ENCODE data around the gene DAB1.
"Not testable (repeated sequence)": the region's sequence is repeated elsewhere in the genome, so short reads cannot be mapped to it uniquely, and the experiment has no call there.

The DAB1 gene

DNA sequence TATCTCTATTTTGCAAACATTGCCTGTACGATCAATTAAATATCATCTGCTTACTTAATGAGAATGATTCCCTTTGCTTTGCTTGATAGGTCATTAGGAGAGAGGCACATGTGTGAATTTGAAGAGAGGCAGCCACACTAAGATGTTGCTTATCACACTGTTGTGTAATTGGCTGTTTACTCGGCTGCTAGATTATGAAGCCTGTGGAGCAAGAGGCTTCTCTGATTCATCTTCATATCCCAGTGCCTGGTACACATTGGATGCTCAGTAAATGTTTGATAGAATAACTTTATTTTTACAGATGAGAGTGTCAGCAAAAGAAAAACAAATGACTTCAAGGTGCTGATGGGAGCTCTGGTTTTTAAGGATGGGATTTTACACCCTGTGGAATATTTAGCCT, 301.8 kb downstream of the DAB1 start:
- no peak for DNase-seq (ENCODE audit: low read depth in 3 of 3)

GRCh38 chr1:57118948-57119603, 304.8 kb downstream of the DAB1 start:
- DNase-seq (ENCODE audit: low read depth in 3 of 3), result no peak

DNA sequence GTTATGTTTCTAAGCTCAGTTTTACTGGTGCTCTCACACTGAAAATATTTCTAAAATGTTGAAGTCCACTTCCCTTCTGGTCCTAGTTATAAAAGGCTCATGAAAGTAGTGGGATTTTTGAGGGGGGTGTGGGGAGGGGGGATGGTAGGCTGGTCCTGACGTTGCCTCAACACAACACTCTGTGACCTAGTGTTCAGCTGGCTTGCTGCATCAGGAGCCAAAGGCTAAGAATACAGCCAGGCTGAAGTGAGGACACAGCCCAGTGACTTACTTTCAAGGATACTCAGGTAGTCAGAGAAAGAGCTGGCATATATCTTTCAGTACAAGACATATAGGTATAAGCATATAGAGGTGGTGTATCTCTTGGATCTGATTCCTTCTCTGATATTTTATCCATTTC, 306.1 kb downstream of the DAB1 start:
- DNase-seq (ENCODE audit: low read depth in 3 of 3), result no peak

GRCh38 chr1:57116871-57117270, 307.0 kb downstream of the DAB1 start:
- no peak for DNase-seq (ENCODE audit: low read depth in 3 of 3)

DNA sequence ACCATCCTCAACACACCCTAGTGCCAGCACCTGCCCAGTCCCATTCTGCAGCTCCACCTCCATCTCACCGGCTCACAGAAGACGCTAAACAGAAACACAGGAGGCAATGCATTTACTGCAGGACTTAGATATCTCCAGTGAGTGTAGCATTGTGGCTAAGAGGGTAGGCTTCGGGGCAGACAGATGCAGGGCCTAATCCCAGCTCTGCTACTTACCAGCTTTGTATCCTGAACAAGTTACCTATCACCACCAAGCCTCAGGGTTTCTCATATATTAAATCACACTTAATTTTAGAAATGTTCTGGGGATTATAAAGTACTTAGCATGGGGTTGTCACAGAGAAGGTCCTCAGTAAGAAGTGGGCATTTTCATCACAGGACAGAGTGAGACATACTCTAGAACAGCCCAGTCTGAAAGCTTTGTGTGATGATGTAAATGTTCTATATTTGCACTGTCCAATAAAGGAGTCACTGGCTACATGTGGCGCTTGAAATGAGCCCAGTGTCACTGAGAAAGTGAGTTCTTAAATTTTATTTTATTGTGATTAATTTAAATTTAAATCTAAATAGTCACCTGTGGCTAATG, 308.7 kb downstream of the DAB1 start:
- DNase-seq (ENCODE audit: low read depth in 3 of 3), result no peak

GRCh38 chr1:57112148-57112547, 311.7 kb downstream of the DAB1 start:
- DNase-seq (ENCODE audit: low read depth in 3 of 3), result no peak

DNA sequence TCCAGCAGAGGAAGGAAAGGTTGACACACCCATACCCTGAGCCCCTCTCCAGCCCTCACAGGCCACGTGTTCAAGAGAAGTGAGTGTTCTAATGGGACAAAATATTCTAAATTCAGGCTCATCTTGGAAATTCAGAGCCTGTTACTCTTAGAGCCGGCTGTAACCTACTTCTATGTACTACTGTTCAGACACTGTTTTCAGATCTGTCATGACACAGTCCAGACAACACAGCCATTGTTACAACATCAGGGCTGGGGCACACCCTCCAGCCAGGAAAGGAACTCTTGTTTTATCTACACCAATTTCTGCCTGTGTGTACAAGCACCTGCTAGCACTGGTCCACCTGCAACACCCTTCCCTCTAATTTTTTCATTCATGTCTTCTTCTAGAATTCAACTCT, 312.7 kb downstream of the DAB1 start:
- DNase-seq (ENCODE audit: low read depth in 3 of 3), result no peak

DNA sequence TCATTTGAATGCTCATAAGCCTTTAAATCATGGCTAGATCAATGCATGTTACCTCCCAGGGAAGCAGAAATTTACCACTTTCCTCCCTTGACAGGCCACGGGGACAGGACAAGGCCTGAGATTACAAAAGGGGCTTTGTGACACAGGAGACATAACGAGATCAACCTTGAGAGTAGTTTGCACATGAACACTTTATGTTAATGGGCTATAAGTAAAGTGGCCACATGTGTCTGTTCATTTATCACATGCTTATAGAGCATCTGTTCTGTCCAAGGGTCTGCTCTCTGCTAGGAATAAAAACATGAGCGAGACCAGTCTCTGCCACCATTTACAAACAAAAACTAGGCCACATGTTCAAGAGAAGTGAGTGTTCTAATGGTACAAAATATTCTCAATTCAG, 314.0 kb downstream of the DAB1 start:
- DNase-seq (ENCODE audit: low read depth in 3 of 3), result no peak

DNA sequence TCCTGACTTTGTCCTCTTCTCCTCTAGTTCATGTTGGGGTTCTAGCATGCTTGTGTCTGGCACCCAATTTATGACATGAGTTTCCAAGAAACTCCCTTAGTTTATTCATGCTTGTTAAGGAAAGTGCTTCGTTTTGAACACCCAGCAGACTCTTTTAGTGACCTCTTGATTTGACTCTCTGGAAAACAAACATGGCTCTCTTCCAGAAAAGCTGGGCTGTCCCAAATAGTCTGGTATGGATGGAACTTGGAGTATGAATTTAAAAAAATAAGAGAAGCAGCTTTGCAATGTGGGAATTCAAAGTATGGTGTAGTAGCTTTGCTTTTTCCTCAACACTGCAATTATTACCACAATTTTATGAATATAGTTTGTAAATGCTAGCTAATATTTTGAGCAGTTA, 314.6 kb downstream of the DAB1 start:
- DNase-seq (ENCODE audit: low read depth in 3 of 3), result no peak

DNA sequence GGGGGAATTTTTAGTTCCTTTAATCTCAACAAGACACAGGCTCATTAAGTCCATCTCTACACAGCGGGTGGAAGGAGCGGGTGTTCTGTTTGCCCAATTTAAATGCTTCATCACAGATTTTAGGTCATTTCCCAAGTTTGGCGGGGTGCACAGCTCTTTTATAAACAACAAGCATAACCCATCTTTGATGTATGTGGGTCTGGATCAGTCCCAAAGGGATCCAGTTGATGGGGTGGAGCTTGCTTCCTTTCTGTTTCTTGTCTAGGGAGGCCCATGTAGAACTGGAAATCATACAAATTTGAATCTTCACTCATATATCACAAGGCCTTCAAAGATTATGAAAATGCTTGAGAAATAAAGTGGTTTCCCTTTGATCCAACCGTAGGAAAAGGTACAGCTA, 317.6 kb downstream of the DAB1 start:
- no peak for DNase-seq (ENCODE audit: low read depth in 3 of 3)

DNA sequence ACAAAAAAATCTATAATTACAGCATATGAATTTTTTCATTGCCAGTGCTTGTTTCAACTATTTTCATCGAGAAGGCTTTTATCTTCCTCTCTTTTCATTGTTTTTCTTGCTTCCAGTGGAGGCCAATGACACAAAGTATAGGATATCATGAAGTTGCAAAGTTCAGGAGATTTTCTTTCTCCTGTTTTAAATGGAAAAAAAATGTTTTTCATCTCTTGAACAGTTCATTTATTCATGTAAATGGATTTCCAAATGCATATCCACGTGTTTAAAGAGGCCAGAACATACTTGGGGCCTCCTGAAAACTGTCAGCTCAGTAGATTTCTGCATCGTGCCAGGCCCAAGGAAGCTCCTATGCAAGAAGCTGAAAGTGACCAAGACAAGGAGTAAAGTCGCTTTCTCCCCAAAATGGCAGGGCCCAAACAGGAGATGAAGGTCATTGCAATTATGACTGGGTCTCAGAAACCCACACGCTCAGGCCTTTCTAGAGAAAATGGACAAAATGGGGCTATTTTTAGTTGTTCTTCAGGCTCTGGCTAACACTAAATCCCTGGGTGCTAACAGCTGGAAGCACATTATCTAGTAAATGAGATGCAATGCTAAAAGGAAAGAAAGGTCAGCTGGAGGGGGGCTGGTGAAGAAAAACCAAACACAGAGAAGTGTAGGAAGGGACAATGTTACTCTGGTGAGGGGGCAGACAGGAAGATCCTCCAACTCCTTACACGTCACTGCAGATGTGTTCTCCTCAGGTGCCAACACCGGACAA, 321.1 kb downstream of the DAB1 start:
- no peak for DNase-seq (ENCODE audit: low read depth in 3 of 3)

DNA sequence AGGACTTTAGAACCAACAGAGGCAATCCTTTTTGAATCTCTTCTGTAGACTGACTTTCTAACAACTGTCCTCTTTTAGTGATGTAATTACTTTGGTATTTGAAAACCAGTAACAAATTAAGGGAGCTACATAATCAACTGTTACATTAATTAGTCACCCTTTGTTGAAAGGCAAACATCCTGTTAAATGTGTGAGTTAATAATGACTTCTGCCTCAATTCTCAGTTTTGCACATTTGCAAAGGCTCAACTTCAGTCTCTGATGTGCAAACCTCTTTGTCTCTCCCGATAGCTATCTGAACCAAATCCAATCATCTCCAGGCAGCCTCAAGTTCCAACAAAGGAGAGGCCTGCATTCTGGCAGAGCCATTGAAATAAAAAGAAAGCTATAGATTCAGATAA, 322.7 kb downstream of the DAB1 start:
- no peak for DNase-seq (ENCODE audit: low read depth in 3 of 3)

DNA sequence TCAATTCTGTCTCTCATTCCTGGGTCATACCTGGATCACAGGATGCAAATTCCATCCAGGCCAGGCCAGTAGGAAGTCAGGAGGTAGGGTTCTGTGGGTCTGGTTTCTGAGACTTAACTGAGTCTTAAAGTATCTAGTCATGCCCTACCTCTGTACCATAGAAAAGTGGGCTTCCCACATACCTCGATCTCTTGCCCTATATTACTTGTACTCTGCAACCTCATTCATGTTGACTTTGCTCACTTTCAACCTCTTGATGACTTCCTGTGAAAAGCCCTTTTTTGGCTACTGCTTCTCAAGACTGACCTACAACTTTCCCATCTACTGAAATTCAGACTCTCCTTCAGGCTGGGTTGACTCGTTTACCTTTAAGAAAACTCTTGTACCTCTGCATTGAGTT, 329.1 kb downstream of the DAB1 start:
- no peak for DNase-seq (ENCODE audit: low read depth in 3 of 3)

GRCh38 chr1:57093122-57093521, 330.7 kb downstream of the DAB1 start:
- no peak for DNase-seq (ENCODE audit: low read depth in 3 of 3)

DNA sequence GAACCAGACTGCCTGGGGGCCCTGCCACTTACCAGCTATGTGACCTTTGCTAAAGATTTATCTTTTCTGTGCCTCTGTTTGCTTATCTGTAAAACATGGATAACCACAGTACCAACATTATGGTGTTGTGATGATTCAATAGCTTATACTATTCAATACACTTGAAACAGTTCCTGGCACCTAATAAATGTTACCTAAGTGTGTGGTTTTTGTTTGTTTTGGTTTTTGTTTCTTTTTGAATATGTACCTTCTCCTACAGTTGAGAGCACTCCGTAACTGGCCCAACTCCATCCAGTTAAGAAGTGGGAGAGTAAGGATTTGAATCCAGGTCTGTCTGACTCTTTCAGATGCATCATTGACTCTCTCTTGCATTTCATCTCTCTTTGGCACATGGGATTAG, 332.2 kb downstream of the DAB1 start:
- no peak for DNase-seq (ENCODE audit: low read depth in 3 of 3)

DNA sequence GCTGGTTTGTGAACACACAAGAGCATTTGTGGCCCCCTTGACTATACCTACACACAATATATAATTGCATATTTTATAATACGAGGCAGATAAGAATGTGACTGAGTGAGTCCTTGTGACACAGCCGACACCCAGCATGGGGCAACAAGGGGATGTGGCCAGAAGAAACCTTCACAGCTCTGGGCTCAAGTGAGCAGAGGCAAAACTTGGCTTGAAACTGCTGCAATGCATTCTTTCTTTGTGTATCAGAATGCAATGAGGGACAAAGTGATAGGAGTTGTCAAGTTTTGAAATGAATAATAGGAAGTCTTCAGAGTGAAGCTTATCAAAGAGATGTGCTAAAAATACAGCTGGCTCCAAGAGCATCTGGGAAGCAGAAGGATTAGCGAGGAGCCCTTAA, 334.0 kb downstream of the DAB1 start:
- DNase-seq (ENCODE audit: low read depth in 3 of 3), result no peak

DNA sequence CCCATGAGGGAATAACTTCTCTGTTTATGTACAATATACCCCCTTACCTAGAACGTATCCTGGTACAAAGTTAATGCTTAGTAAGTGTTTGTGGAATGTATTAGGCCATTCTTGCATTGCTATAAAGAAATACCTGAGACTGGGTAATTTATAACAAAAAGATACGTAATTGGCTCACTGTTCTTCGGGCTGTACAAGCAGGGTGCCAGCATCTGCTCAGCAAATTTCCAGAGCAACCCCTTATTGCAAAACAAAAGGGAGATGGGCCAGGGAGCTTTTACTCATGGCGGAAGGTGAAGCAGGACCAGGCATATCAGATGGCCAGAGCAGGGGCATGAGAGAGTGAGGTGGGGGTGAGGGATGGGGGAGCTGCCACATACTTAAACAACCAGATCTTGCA, 334.6 kb downstream of the DAB1 start:
- no peak for DNase-seq (ENCODE audit: low read depth in 3 of 3)

DNA sequence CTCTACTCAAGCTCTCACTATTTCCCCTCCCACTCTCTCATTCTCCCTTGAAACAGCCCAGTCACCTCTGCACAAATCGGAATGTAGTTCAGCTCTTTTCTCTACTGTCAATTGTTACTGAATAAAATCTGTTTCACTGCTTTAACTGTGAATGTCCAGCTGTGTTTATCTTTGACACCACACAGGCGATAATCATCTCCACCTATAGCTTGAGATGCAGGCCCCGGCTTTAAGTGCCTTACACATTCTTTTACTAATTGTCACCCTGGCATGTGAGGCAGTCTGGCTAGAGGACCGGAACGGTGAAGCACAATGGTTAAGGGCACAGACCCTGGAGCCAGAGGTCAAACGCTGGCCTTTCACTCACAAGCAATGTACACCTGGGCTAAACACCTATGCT, 335.2 kb downstream of the DAB1 start:
- no peak for DNase-seq (ENCODE audit: low read depth in 3 of 3)

- not testable (repeated sequence) for DNase-seq (ENCODE audit: low read depth in 3 of 3)
These were observed 336.2 kb downstream of the DAB1 start for GRCh38 chr1:57087660-57088059.

- DNase-seq (ENCODE audit: low read depth in 3 of 3), result no peak
These were observed 337.7 kb downstream of the DAB1 start for GRCh38 chr1:57086154-57086553.

GRCh38 chr1:57084701-57085100, 339.2 kb downstream of the DAB1 start:
- DNase-seq (ENCODE audit: low read depth in 3 of 3), result no peak

DNA sequence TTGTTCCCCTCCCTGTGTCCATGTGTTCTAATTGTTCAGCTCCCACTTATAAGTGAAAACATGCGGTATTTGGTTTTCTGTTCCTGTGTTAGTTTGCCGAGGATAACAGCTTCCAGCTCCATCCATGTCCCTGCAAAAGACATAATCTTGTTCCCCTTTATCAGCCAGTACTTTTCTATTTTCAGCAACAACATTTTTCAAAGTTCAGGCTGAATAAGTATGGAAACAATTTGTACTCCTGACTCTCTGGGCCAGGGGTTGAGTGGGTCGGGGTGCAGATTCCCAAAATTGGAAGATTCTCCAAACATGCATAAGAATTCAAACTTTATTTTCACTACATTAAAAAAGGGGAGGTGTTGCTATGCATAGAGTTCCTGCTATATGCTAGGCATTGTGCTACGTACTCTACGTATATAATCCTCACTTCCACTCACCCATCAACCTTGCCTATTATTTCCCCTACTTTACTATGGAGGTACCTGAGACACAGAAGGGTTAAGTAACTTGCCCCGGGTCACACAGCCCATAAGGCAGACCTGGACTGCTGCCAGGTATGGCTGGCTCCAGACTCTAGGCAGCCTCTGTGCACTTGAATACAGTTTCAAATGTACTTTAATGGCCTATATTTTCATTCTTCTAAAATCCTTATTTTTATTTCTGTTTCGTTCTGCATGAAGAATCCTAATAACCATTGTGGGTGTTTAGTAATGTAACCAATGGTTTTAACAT, 341.0 kb downstream of the DAB1 start:
- no peak for DNase-seq (ENCODE audit: low read depth in 3 of 3)

All from stimulated activated CD4-positive, alpha-beta T cell treated with anti-CD3 and anti-CD28 coated beads, TNF-alpha, amount 100 ng/mL, for 24 hours (primary cell).